GM04503 (cell line): ENCODE results near the gene CLTC.

Experiments
- DNase-seq: peaks from one replicate; pipeline ENCODE4 v3.0.0-alpha.2; 2012; ENCODE audit warnings: low read depth

CLTC gene

DNA sequence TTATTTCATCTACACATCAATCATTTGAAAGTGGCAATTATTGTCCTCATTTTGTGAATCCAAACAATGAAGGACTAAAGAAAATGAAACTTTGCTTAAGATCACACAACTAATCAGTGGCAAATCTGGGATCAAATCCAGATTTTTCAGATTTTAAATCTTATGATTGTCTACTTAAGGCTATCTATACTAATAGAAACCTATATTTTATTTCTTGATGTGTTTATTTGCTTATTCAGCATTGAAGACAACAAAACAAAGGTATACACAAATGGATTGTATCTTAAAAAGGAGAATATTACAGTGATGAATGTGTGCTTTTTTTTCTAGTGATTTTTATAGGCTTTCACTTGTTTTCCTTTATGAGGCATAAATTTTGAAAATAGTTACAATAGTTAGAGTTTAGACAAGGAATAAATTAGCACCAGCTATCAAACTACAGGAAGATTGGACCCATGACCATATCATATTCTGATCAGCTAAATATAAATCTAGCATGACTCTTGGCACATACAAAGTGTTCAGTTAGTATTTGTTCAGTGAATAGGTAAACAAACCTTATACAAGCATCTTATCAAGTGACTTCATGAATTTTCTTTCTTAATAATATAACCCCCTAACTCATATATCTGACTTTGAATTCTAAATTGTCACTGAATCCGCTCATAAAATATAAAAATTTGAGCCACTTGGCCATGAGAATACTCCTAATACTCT lies 108.3 kb downstream of the CLTC start:
- DNase-seq: no peak

DNA sequence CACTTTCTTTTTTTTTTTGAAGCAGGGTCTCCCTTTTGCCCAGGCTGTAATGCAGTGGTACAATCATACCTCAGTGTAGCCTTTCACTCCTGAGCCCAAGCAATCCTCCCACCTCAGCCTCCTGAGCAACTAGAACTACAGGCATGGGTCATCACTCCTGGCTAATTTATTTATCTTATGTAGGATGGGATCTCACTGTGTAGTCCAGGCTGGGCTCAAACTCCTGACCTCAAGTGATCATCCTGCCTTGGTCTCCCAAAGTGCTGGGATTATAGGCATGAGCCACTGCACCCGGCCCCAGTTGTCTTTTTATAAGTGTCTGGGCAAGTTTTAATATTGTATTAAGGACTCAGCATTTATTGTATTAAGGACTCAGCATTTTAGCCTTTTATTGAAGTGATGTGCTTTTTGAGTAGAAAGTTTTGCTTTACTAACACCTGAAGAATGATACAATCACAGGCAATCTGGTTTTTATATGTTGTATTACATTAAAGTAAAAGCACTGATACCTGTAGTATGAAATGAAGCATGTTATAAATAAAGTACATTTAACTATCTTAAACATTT lies 110.7 kb downstream of the CLTC start:
- no peak for DNase-seq

DNA sequence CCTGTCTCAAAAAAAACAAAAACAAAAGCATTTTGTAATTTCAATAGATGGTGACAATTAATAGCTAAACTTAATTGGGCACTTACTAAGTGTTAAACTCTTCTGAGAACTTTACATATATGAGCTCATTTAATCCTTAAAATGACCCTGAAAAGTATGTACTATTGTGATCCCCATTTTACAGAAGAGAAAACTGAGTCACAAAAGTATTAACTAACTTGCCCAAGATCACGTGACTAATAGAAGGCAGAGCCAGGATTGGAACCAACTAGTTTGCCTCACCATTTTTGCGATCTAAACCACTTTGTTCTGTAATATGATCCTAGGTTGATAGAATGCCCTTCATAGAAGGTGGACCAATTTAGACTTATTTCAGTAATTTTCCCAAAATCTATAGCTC lies 114.0 kb downstream of the CLTC start:
- no peak for DNase-seq

DNA sequence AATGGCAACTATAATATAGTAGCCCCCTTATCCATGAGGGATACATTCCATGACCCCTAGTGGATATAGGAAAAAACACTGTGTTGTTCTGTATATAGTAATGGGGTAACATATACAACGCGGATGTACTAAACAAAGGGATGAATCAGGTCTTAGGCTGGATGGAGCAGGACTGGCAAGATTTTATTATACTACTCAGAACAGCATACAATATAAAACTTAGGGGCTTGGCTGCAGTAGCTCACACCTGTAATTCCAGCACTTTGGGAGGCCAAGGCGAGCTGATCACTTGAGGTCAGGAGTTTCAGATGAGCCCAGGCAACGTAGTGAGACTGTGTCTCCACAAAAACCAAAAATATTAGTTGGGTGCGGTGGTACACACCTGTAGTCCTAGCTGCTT lies 114.5 kb downstream of the CLTC start:
- DNase-seq: no peak

DNA sequence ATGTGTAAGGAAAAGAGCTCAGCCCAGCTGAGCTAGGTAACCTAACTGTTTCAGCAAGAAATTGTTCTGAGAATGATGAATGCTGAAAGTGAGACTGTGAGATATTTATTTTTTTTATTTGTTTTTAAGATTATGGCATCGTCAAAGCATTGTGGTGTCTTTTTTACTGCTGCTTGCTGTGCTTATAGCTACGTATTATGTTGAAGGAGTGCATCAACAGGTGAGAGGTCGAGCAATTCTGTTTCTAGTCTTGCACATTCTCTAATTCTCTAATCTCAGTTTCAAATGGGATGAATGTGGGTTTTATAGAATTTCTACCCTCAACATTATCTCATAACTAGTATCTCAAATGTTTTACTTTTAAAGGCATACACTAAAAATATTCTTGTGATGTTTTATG lies 117.6 kb downstream of the CLTC start:
- no peak for DNase-seq

DNA sequence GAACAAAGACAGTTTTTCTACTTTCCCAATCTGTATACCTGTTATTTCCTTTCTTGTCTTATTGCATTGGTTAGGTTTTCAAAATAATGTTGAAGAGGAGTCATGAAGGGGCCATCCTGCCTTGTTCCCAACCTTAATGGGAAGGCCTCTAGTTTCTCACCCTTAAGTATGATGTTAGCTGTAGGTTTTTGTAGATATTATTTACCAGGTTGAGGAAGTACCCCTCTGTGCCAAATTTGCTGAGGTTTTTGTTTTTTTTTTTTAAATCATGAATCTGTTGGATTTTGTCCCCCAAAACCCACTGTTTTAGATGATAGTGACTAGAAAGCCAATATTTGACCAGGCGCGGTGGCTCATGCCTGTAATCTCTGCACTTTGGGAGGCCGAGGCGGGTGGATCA lies 124.1 kb downstream of the CLTC start:
- DNase-seq: no peak

DNA sequence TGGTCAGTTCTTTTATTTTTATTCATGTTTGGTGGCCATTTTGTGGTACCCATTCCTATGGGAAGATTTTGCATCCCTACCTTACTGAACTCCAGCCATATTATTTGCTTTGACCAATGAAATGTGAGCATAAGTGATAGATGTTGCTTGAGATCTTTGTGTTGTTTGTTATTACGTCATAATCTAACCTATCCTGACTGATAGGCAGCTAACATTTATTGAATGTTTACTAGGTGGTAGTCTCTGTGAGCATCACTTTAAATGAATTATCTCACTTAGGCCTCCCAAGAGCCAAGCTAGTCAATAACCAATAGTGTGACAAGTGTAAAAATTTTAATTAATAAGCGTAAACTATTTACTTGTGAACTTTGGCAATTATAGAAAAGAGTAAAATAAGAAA lies 125.3 kb downstream of the CLTC start:
- DNase-seq: no peak
